Measurements from ENCODE around the gene PRR15.
A peak's percentile ranks its signal among the peaks of the same experiment; 100 is the strongest.

PRR15 gene

GRCh38 chr7:29555061-29555460 is 8.6 kb upstream of the PRR15 start:
- H3K9me3 ChIP-seq (ENCODE audit: insufficient read depth, low read length, severe bottlenecking) = no peaks in the 10 kb centered on the region
- H3K36me3 ChIP-seq (ENCODE audit: insufficient read depth, low read length) = no peaks in the 10 kb centered on the region
- H3K4me2 ChIP-seq (ENCODE audit: insufficient read depth, low read length) = no peak overlapping the region
- no peak overlapping the region for H3K27ac ChIP-seq (ENCODE audit: low read length)
- H3K4me3 ChIP-seq (ENCODE audit: low read depth in 1 of 2, low read length in 2 of 2) = no peak overlapping the region
- H3K79me2 ChIP-seq (ENCODE audit: insufficient read depth, low read length) = no peaks in the 10 kb centered on the region
- no peak overlapping the region for H3K9ac ChIP-seq (ENCODE audit: low read depth, low read length)
- H4K20me1 ChIP-seq (ENCODE audit: insufficient read depth, low read length) = no peaks in the 10 kb centered on the region
- DNase-seq = no peak
- no peak overlapping the region for H2AFZ ChIP-seq (ENCODE audit: low read depth, low read length)
- no peak for ATAC-seq (ENCODE audit: insufficient read depth, low read depth)
- no peaks in the 10 kb centered on the region for H3K4me1 ChIP-seq (ENCODE audit: insufficient read depth, low read length)
- no peak for TF ChIP-seq CTCF (IDR thresholded peaks at IDR 0.05; ENCODE audit: borderline replicate concordance, extremely low read depth, low read length, poor library complexity, severe bottlenecking)
- TF ChIP-seq EZH2 (IDR thresholded peaks at IDR 0.05; ENCODE audit: borderline replicate concordance, low read depth, low read length, severe bottlenecking) = no peak
- peaks cover 12% of the 10 kb centered on the region for H3K27me3 ChIP-seq (ENCODE audit: insufficient read depth, low read length, poor library complexity)

GRCh38 chr7:29556405-29557195 is 7.0 kb upstream of the PRR15 start:
- Histone ChIP-seq H3K27ac (ENCODE audit: low read length) (no peak overlapping the region), H3K4me1 (ENCODE audit: insufficient read depth, low read length) (no peaks in the 10 kb centered on the region), H3K9ac (ENCODE audit: low read depth, low read length) (no peak overlapping the region), H3K27me3 (ENCODE audit: insufficient read depth, low read length, poor library complexity) (peaks cover 12% of the 10 kb centered on the region), H2AFZ (ENCODE audit: low read depth, low read length) (no peak overlapping the region), H3K4me3 (ENCODE audit: low read depth in 1 of 2, low read length in 2 of 2) (no peak overlapping the region), H3K79me2 (ENCODE audit: insufficient read depth, low read length) (no peaks in the 10 kb centered on the region), H4K20me1 (ENCODE audit: insufficient read depth, low read length) (no peaks in the 10 kb centered on the region), H3K4me2 (ENCODE audit: insufficient read depth, low read length) (no peak overlapping the region), H3K9me3 (ENCODE audit: insufficient read depth, low read length, severe bottlenecking) (no peaks in the 10 kb centered on the region), H3K36me3 (ENCODE audit: insufficient read depth, low read length) (no peaks in the 10 kb centered on the region)
- no peak; the same call in 2 of the 3 replicates for ATAC-seq (ENCODE audit: insufficient read depth, low read depth)
- DNase-seq = no peak
- no peak for TF ChIP-seq EZH2 (IDR thresholded peaks at IDR 0.05; ENCODE audit: borderline replicate concordance, low read depth, low read length, severe bottlenecking)
- peak; percentile 35 for TF ChIP-seq CTCF (IDR thresholded peaks at IDR 0.05; ENCODE audit: borderline replicate concordance, extremely low read depth, low read length, poor library complexity, severe bottlenecking)

GRCh38 chr7:29557954-29558353 is 5.7 kb upstream of the PRR15 start:
- H3K4me2 ChIP-seq (ENCODE audit: insufficient read depth, low read length) = no peak overlapping the region
- H3K79me2 ChIP-seq (ENCODE audit: insufficient read depth, low read length) = no peaks in the 10 kb centered on the region
- no peaks in the 10 kb centered on the region for H4K20me1 ChIP-seq (ENCODE audit: insufficient read depth, low read length)
- H3K27me3 ChIP-seq (ENCODE audit: insufficient read depth, low read length, poor library complexity) = peaks cover 9% of the 10 kb centered on the region
- H3K4me1 ChIP-seq (ENCODE audit: insufficient read depth, low read length) = no peaks in the 10 kb centered on the region
- no peaks in the 10 kb centered on the region for H3K36me3 ChIP-seq (ENCODE audit: insufficient read depth, low read length)
- H3K27ac ChIP-seq (ENCODE audit: low read length) = no peak overlapping the region
- no peaks in the 10 kb centered on the region for H3K9me3 ChIP-seq (ENCODE audit: insufficient read depth, low read length, severe bottlenecking)
- no peak overlapping the region for H3K4me3 ChIP-seq (ENCODE audit: low read depth in 1 of 2, low read length in 2 of 2)
- no peak for DNase-seq
- ATAC-seq (ENCODE audit: insufficient read depth, low read depth) = no peak
- no peak overlapping the region for H3K9ac ChIP-seq (ENCODE audit: low read depth, low read length)
- no peak overlapping the region for H2AFZ ChIP-seq (ENCODE audit: low read depth, low read length)
- TF ChIP-seq CTCF (IDR thresholded peaks at IDR 0.05; ENCODE audit: borderline replicate concordance, extremely low read depth, low read length, poor library complexity, severe bottlenecking) = no peak
- TF ChIP-seq EZH2 (IDR thresholded peaks at IDR 0.05; ENCODE audit: borderline replicate concordance, low read depth, low read length, severe bottlenecking) = no peak

Data from DND-41 (cell line).